Placental pericyte (primary cell): ENCODE data around the gene TRMT5. TPM values are rescaled to one million over a fixed set of nuclear protein-coding genes. Genes with fewer than 3 reads are reported as not detected.

ENCODE experiments used
- small RNA-seq: library from RNA; depleted of rRNA; stranded (forward); fragments of <200 nt; gene quantifications from one replicate; pipeline ENCODE3, GENCODE V24; 2012; ENCODE audit warnings: low replicate concordance
- total RNA-seq: library from RNA; depleted of rRNA; stranded (reverse); fragments of >200 nt; gene quantifications from 2 replicates; pipeline ENCODE4 v1.2.3, GENCODE V29; 2012

The TRMT5 gene, protein sequence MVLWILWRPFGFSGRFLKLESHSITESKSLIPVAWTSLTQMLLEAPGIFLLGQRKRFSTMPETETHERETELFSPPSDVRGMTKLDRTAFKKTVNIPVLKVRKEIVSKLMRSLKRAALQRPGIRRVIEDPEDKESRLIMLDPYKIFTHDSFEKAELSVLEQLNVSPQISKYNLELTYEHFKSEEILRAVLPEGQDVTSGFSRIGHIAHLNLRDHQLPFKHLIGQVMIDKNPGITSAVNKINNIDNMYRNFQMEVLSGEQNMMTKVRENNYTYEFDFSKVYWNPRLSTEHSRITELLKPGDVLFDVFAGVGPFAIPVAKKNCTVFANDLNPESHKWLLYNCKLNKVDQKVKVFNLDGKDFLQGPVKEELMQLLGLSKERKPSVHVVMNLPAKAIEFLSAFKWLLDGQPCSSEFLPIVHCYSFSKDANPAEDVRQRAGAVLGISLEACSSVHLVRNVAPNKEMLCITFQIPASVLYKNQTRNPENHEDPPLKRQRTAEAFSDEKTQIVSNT
- 8.3 and 10.9 TPM in 2 replicates for total RNA-seq

DNA sequence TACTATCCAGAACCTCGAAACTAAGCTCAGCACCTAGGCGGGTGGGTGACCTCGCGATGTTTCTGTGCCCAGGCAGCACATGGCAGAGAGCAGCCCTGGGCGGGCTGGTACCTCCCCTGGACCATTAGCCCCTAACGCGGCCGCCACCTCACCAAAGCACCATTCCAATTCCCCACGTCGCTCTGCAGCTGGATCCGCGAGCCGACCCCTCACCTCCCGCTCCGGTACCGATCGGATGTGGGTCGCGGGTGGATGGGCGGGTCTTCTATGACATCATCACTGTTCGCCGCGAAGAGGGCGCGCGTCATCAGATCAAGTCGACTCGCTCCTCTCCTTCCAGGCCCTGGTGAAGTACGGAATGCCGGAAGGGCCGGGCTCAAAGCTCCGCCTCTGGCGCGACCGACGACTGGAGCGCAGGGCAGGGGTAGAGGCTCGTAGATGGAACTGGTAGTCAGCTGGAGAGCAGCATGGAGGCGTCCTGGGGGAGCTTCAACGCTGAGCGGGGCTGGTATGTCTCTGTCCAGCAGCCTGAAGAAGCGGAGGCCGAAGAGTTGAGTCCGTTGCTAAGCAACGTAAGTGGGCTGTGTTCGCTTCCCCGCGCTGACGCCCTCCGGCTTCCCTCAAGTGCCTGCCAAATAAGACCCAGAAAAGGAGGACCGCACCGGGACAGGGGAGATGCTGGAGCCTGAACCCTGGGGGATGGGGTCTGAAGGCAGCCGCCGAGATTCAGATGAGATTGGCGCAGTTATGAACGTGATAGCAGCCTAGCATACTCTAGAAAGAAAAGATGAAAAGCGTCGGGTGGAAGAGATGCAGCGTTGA, at the start of gene TRMT5, which contains the start of gene SLC38A6:
TSS of gene TRMT5 (minus strand) at position 269 of the 822 bp plus-strand sequence. CDS start at position 163, 106 bp downstream.
TSS of gene SLC38A6 (plus strand) at position 435 of the 822 bp plus-strand sequence. CDS start at position 468, 33 bp downstream.

Small RNA genes lying within 50 kb of the gene (small RNA-seq; reads per million reads assigned to genes)
- not detected for gene RNU6-398P

Other genes with a start within 250 kb of the TRMT5 start
- gene MNAT1, start 246.3 kb downstream of the TRMT5 start, total RNA-seq: 39.6 and 51.4 TPM in 2 replicates
- gene SLC38A6, start 166 bp upstream of the TRMT5 start, total RNA-seq: 40.7 and 45.1 TPM in 2 replicates